Measurements from ENCODE around the gene EEPD1. TPM values are rescaled to one million over a fixed set of nuclear protein-coding genes. Genes with fewer than 3 reads are reported as not detected.
"Not testable (repeated sequence)": the region's sequence is repeated elsewhere in the genome, so short reads cannot be mapped to it uniquely, and the experiment has no call there.

The EEPD1 gene
- total RNA-seq, 1 donor from 2014 or later = 0.64 TPM

- Mint-ChIP-seq H3K27ac (no peak overlapping the region), H3K4me1 (no peaks in the 10 kb centered on the region)
These were observed 85.1 kb downstream of the EEPD1 start for GRCh38 chr7:36238138-36238537.

GRCh38 chr7:36243356-36243755 is 90.3 kb downstream of the EEPD1 start:
- DNase-seq; ATAC-seq (ENCODE audit: low read depth); CTCF ChIA-PET; H3K36me3 Mint-ChIP-seq (ENCODE audit: low read depth); H3K9me3 Mint-ChIP-seq; intact Hi-C loops (cut with micrococcal nuclease); H3K27ac Mint-ChIP-seq; POLR2A ChIA-PET; H3K4me3 Mint-ChIP-seq; H3K4me1 Mint-ChIP-seq; H3K27me3 Mint-ChIP-seq: not testable (repeated sequence)

More at GRCh38 chr7:36238138-36238537, 85.1 kb downstream of the EEPD1 start:
- Mint-ChIP-seq H3K9me3 (no peaks in the 10 kb centered on the region), H3K27me3 (no peaks in the 10 kb centered on the region), H3K4me3 (no peak overlapping the region), H3K36me3 (ENCODE audit: low read depth) (no peaks in the 10 kb centered on the region)
- TF ChIP-seq CTCF (IDR thresholded peaks at IDR 0.05) = no peak
- DNase-seq (no peak), ATAC-seq (ENCODE audit: low read depth) (no peak)
- intact Hi-C loops (cut with micrococcal nuclease) = no loop called here
- POLR2A ChIA-PET = no interaction called here
- CTCF ChIA-PET = no interaction called here

- not testable (repeated sequence) for H3K27me3 Mint-ChIP-seq, H3K27ac Mint-ChIP-seq
These were observed 90.9 kb downstream of the EEPD1 start for GRCh38 chr7:36244001-36244400.

GRCh38 chr7:36244429-36244828 is 91.4 kb downstream of the EEPD1 start:
- Mint-ChIP-seq H3K27ac (no peak overlapping the region), H3K4me1 (no peaks in the 10 kb centered on the region), H3K36me3 (ENCODE audit: low read depth) (no peaks in the 10 kb centered on the region), H3K9me3 (no peaks in the 10 kb centered on the region), H3K4me3 (no peak overlapping the region), H3K27me3 (no peaks in the 10 kb centered on the region)
- DNase-seq (no peak), ATAC-seq (ENCODE audit: low read depth) (no peak)
- POLR2A ChIA-PET = no interaction called here
- no peak for TF ChIP-seq CTCF (IDR thresholded peaks at IDR 0.05)
- intact Hi-C loops (cut with micrococcal nuclease) = no loop called here
- CTCF ChIA-PET = no interaction called here

More at GRCh38 chr7:36244001-36244400, 90.9 kb downstream of the EEPD1 start:
- CTCF ChIA-PET; intact Hi-C loops (cut with micrococcal nuclease); POLR2A ChIA-PET; H3K4me1 Mint-ChIP-seq; H3K36me3 Mint-ChIP-seq (ENCODE audit: low read depth); H3K4me3 Mint-ChIP-seq; ATAC-seq (ENCODE audit: low read depth); DNase-seq; H3K9me3 Mint-ChIP-seq: not testable (repeated sequence)

GRCh38 chr7:36245684-36246299 is 92.7 kb downstream of the EEPD1 start:
- POLR2A ChIA-PET = no interaction called here
- no peak for TF ChIP-seq CTCF (IDR thresholded peaks at IDR 0.05)

GRCh38 chr7:36249091-36249490 is 96.0 kb downstream of the EEPD1 start:
- no peak overlapping the region for H3K27ac Mint-ChIP-seq
- peaks cover 7% of the 10 kb centered on the region for H3K9me3 Mint-ChIP-seq
- CTCF ChIA-PET = interaction anchor here (0.6 kb wide), 1 partner anchor 252 kb away, joined by 4 read pairs; no protein-coding TSS in a partner anchor
- POLR2A ChIA-PET = no interaction called here
- H3K27me3 Mint-ChIP-seq = no peaks in the 10 kb centered on the region
- no peaks in the 10 kb centered on the region for H3K4me1 Mint-ChIP-seq
- no peak for DNase-seq
- TF ChIP-seq CTCF (IDR thresholded peaks at IDR 0.05) = no peak
- intact Hi-C loops (cut with micrococcal nuclease) = no loop called here
- no peak overlapping the region for H3K4me3 Mint-ChIP-seq
- no peak for ATAC-seq (ENCODE audit: low read depth)
- H3K36me3 Mint-ChIP-seq (ENCODE audit: low read depth) = no peaks in the 10 kb centered on the region

More at GRCh38 chr7:36245684-36246299, 92.7 kb downstream of the EEPD1 start:
- Mint-ChIP-seq H3K4me1 (no peaks in the 10 kb centered on the region), H3K27me3 (no peaks in the 10 kb centered on the region), H3K9me3 (no peaks in the 10 kb centered on the region), H3K27ac (no peak overlapping the region), H3K4me3 (no peak overlapping the region), H3K36me3 (ENCODE audit: low read depth) (no peaks in the 10 kb centered on the region)
- DNase-seq (no peak), ATAC-seq (ENCODE audit: low read depth) (no peak)
- CTCF ChIA-PET = no interaction called here
- intact Hi-C loops (cut with micrococcal nuclease) = no loop called here
